HG03108 (cell line): ENCODE results near the gene MGST2.
"Not testable (repeated sequence)": the region's sequence is repeated elsewhere in the genome, so short reads cannot be mapped to it uniquely, and the experiment has no call there.

Experiments
- ATAC-seq: cut with Tn5 transposase; IDR thresholded peaks from one replicate; pipeline ENCODE4 v1.9.1; 2021; ENCODE audit warnings: moderate library complexity; ENCODE audit not compliant: unreplicated experiment

The MGST2 gene

GRCh38 chr4:139665690-139666529 is at the start of gene MGST2:
Gene MGST2 (plus strand): TSS chr4:139665819. CDS start chr4:139666020, 201 bp downstream.
- peak; percentile 91 for ATAC-seq

GRCh38 chr4:139617702-139618490 is 47.7 kb upstream of the MGST2 start:
- ATAC-seq = no peak

- ATAC-seq = no peak
Observed at GRCh38 chr4:139619644-139620043, 46.0 kb upstream of the MGST2 start.

GRCh38 chr4:139622901-139623381 is 42.7 kb upstream of the MGST2 start:
- ATAC-seq = no peak

GRCh38 chr4:139624441-139625092 is 41.1 kb upstream of the MGST2 start:
- no peak for ATAC-seq

- no peak for ATAC-seq
Observed at GRCh38 chr4:139625093-139625455, 40.5 kb upstream of the MGST2 start.

GRCh38 chr4:139625482-139625881 is 40.1 kb upstream of the MGST2 start:
- ATAC-seq = no peak

GRCh38 chr4:139628184-139629012 is 37.2 kb upstream of the MGST2 start:
- ATAC-seq = no peak

GRCh38 chr4:139629436-139630125 is 36.0 kb upstream of the MGST2 start:
- no peak for ATAC-seq

- ATAC-seq = no peak
Observed at GRCh38 chr4:139630126-139630495, 35.5 kb upstream of the MGST2 start.

GRCh38 chr4:139630991-139631390 is 34.6 kb upstream of the MGST2 start:
- no peak for ATAC-seq

GRCh38 chr4:139631791-139632190 is 33.8 kb upstream of the MGST2 start:
- ATAC-seq = no peak

- ATAC-seq = not testable (repeated sequence)
Observed at GRCh38 chr4:139632739-139633138, 32.9 kb upstream of the MGST2 start.

- no peak for ATAC-seq
Observed at GRCh38 chr4:139633195-139633594, 32.4 kb upstream of the MGST2 start.

GRCh38 chr4:139633661-139634060 is 32.0 kb upstream of the MGST2 start:
- no peak for ATAC-seq

- ATAC-seq = no peak
Observed at GRCh38 chr4:139635966-139636365, 29.7 kb upstream of the MGST2 start.

- ATAC-seq = not testable (repeated sequence)
Observed at GRCh38 chr4:139638306-139638705, 27.3 kb upstream of the MGST2 start.

GRCh38 chr4:139639654-139640053 is 26.0 kb upstream of the MGST2 start:
- no peak for ATAC-seq

- no peak for ATAC-seq
Observed at GRCh38 chr4:139641218-139641617, 24.4 kb upstream of the MGST2 start.

GRCh38 chr4:139642364-139642763 is 23.3 kb upstream of the MGST2 start:
- no peak for ATAC-seq
